GM12878 (cell line): ENCODE measurements around the gene ANKAR. TPM values are rescaled to one million over a fixed set of nuclear protein-coding genes. Genes with fewer than 3 reads are reported as not detected.
A peak's percentile ranks its signal among the peaks of the same experiment; 100 is the strongest.

ENCODE experiments used
- HCFC1 ChIP-seq: fragments of 150-350 bp; IDR thresholded peaks from 2 replicates; pipeline ENCODE4 v1.6.1; 2014; ENCODE audit warnings: low read length
- MTA3 ChIP-seq: IDR thresholded peaks from 2 replicates; pipeline ENCODE4 v1.6.1; 2012; ENCODE audit warnings: low read length, inconsistent platforms, borderline replicate concordance
- NFXL1 ChIP-seq: fragments of 450-650 bp; IDR thresholded peaks from 2 replicates; pipeline ENCODE4 v1.6.1; 2017; ENCODE audit warnings: antibody characterized with exemption, mild to moderate bottlenecking, borderline replicate concordance
- NRF1 ChIP-seq: conservative IDR thresholded peaks from 2 replicates; pipeline ENCODE4 v1.6.1; 2011; ENCODE audit warnings: mild to moderate bottlenecking, low read depth, low read length, improper control_type of control experiment
- PRDM15 ChIP-seq: fragments of 450-650 bp; formaldehyde crosslinking; IDR thresholded peaks from 2 replicates; pipeline ENCODE4 v1.4.0; 2020; ENCODE audit warnings: mild to moderate bottlenecking, moderate library complexity
- RFX5 ChIP-seq: IDR thresholded peaks from 2 replicates; pipeline ENCODE4 v1.6.1; 2011; ENCODE audit warnings: low read depth, low read length, improper control_type of control experiment
- SP1 ChIP-seq: IDR thresholded peaks from one replicate; pipeline ENCODE4 v1.6.1; 2011; ENCODE audit warnings: low read depth, low read length
- SPI1 ChIP-seq: IDR thresholded peaks from 2 replicates; pipeline ENCODE4 v1.6.1; 2011; ENCODE audit warnings: low read depth, mild to moderate bottlenecking, low read length, moderate library complexity, borderline replicate concordance; ENCODE audit not compliant: insufficient read depth
- SREBF1 ChIP-seq: IDR thresholded peaks from 2 replicates; pipeline ENCODE4 v1.6.1; 2012; ENCODE audit warnings: mild to moderate bottlenecking, low read length
- STAT1 ChIP-seq: fragments of 450-650 bp; conservative IDR thresholded peaks from 2 replicates; pipeline ENCODE4 v1.6.1; 2014; ENCODE audit warnings: antibody characterized with exemption, mild to moderate bottlenecking
- SUZ12 ChIP-seq: fragments of 200-600 bp; sonication (generic); IDR thresholded peaks from one replicate; pipeline ENCODE4 v1.6.1; 2018; ENCODE audit warnings: antibody characterized with exemption, mild to moderate bottlenecking; ENCODE audit not compliant: unreplicated experiment
- TBL1XR1 ChIP-seq: IDR thresholded peaks from 2 replicates; pipeline ENCODE4 v1.6.1; 2012; ENCODE audit warnings: low read depth, low read length, improper control_type of control experiment
- ZBTB40 ChIP-seq: fragments of 450-650 bp; IDR thresholded peaks from 2 replicates; pipeline ENCODE4 v1.6.1; 2016; ENCODE audit warnings: mild to moderate bottlenecking, moderate library complexity, borderline replicate concordance
- polyA plus RNA-seq, 11 experiments: library from polyadenylated mRNA; depleted of rRNA in 4 of 11; unstranded in 6 of 11; stranded (reverse) in 5 of 11; fragments of >200 nt; fragmentation: Nextera tagmentation in 4 of 11; fragmentation: Illumina TruSeq in 1 of 11; extraction: Ambion mirVana in 4 of 11; extraction: Trizol in 1 of 11; gene quantifications; 1 replicate in 1 of 11; 2 replicates in 10 of 11; pipeline versions ENCODE4 v1.2.1 to v1.2.3, GENCODE V29; 2011 to 2016; ENCODE audit warnings: inconsistent platforms in 2 of 11, missing spikeins in 2 of 11, low read depth in 1 of 11
- total RNA-seq, 4 experiments: library from RNA; depleted of rRNA in 3 of 4; stranded (reverse); fragments of >200 nt in 3 of 4; fragmentation: Illumina TruSeq in 1 of 4; extraction: Trizol in 1 of 4; gene quantifications; 2 replicates each; pipeline versions ENCODE4 v1.2.1 to v1.2.3, GENCODE V29; 2013 to 2021
- TF ChIP-seq, protein P1 (sequence below): IDR thresholded peaks from 2 replicates; pipeline ENCODE4 v1.6.1; 2012; ENCODE audit warnings: mild to moderate bottlenecking, low read depth, low read length
- TF ChIP-seq, protein P2 (sequence below): fragments of 450-650 bp; IDR thresholded peaks from 2 replicates; pipeline ENCODE4 v1.6.1; 2016; ENCODE audit warnings: mild to moderate bottlenecking

Gene ANKAR
- total and polyA plus RNA-seq, 10 of the 15 experiments (the other 5 are each of a cell fraction or from before 2014, with no cell fraction given) = 1.3 to 4.2 (median 2.7) TPM

DNA sequence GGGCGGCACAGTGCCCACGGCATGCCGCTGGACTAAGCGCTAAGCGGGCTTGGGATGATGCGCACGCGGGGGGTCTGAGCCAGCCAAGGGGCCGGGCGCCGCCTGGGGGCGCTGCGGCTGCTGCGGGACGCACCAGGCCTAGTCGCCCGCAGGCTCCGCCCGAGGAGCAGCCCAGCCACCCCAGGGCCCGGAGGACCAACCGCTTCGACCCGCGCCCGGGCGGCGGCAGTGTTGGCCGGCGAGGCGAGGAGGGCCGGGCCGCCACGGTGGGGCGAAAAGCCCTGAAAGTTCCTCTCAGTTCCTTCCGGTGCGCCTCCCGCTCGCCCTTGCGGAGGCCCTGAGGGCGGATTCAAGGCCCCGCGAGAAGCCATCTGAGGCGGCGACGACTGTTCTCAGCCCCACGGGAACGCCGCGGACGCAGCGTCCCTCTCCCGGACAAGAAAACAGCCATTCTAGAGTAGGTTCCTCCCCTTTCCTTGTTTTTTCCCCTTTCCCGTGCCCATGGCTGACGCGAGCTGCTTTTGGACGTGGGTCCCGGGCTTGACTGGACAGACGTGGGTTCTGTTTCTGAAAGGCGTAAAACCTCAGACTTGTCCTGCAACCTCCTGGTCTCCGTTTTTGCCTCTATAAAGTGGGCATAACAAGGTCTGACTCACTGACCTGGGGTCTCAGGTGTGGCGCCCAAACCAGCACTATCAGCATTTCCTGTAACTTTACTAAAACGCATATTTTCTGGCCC, at the start of gene ANKAR (continued):
- TF ChIP-seq, protein P1, sequence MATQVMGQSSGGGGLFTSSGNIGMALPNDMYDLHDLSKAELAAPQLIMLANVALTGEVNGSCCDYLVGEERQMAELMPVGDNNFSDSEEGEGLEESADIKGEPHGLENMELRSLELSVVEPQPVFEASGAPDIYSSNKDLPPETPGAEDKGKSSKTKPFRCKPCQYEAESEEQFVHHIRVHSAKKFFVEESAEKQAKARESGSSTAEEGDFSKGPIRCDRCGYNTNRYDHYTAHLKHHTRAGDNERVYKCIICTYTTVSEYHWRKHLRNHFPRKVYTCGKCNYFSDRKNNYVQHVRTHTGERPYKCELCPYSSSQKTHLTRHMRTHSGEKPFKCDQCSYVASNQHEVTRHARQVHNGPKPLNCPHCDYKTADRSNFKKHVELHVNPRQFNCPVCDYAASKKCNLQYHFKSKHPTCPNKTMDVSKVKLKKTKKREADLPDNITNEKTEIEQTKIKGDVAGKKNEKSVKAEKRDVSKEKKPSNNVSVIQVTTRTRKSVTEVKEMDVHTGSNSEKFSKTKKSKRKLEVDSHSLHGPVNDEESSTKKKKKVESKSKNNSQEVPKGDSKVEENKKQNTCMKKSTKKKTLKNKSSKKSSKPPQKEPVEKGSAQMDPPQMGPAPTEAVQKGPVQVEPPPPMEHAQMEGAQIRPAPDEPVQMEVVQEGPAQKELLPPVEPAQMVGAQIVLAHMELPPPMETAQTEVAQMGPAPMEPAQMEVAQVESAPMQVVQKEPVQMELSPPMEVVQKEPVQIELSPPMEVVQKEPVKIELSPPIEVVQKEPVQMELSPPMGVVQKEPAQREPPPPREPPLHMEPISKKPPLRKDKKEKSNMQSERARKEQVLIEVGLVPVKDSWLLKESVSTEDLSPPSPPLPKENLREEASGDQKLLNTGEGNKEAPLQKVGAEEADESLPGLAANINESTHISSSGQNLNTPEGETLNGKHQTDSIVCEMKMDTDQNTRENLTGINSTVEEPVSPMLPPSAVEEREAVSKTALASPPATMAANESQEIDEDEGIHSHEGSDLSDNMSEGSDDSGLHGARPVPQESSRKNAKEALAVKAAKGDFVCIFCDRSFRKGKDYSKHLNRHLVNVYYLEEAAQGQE = no peak
- no peak for TF ChIP-seq SUZ12
- TF ChIP-seq, protein P2, sequence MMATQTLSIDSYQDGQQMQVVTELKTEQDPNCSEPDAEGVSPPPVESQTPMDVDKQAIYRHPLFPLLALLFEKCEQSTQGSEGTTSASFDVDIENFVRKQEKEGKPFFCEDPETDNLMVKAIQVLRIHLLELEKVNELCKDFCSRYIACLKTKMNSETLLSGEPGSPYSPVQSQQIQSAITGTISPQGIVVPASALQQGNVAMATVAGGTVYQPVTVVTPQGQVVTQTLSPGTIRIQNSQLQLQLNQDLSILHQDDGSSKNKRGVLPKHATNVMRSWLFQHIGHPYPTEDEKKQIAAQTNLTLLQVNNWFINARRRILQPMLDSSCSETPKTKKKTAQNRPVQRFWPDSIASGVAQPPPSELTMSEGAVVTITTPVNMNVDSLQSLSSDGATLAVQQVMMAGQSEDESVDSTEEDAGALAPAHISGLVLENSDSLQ = no peak
- TF ChIP-seq STAT1 = peak; percentile 88; the same call in 1 of the 2 replicates
- TF ChIP-seq SREBF1 = no peak
- no peak; the same call in 1 of the 2 replicates for TF ChIP-seq HCFC1
- no peak for TF ChIP-seq TBL1XR1
- TF ChIP-seq RFX5 = no peak
- TF ChIP-seq SP1 = no peak
- no peak for TF ChIP-seq PRDM15 (CRISPR knock-in tag)
- TF ChIP-seq MTA3 = peak; percentile 56; the same call in 1 of the 2 replicates
- no peak for TF ChIP-seq NFXL1
- TF ChIP-seq ZBTB40 = peak; percentile 66; the same call in 1 of the 2 replicates
- peak; percentile 25; the same call in 1 of the 2 replicates for TF ChIP-seq SPI1
- TF ChIP-seq NRF1 = no peak
